Urinary bladder (tissue), 4 donors: ENCODE data around the gene TMC5. TPM values are rescaled to one million over a fixed set of nuclear protein-coding genes. Genes with fewer than 3 reads are reported as not detected.

ENCODE experiments used
- DNase-seq: peaks from one replicate; pipeline ENCODE4 v3.0.0-alpha.2; 2015; ENCODE audit errors: extremely low spot score
- H3K27ac ChIP-seq: one replicate; pipeline ENCODE4 v1.5.1; 2013; ENCODE audit warnings: low read depth, mild to moderate bottlenecking, moderate library complexity
- H3K36me3 ChIP-seq: one replicate; pipeline ENCODE4 v1.6.1; 2013; ENCODE audit warnings: mild to moderate bottlenecking, moderate library complexity; ENCODE audit not compliant: insufficient read depth
- H3K4me1 ChIP-seq: one replicate; pipeline ENCODE4 v1.6.1; 2013; ENCODE audit warnings: mild to moderate bottlenecking, moderate library complexity; ENCODE audit not compliant: insufficient read depth
- H3K4me3 ChIP-seq: one replicate; pipeline ENCODE4 v1.5.1; 2013; ENCODE audit warnings: low read depth, low read length
- WGBS: extraction: QIAGEN DNeasy Blood & Tissue Kit; methylation state at CpG from one replicate; pipeline ENCODE4 v1.1.7; 2013; 5-methylcytosine and 5-hydroxymethylcytosine counted together
- polyA plus RNA-seq: library from polyadenylated mRNA; stranded (reverse); fragments of 200-250 nt; gene quantifications from one replicate; pipeline ENCODE4 v1.2.3, GENCODE V29; 2013
- total RNA-seq: library from RNA; depleted of rRNA; stranded (reverse); fragments of >200 nt; gene quantifications from one replicate; pipeline ENCODE4 v1.2.3, GENCODE V29; 2014
- donor health status: healthy with polysubstance abuse.
- donor health status: healthy.

Gene TMC5
- total and polyA plus RNA-seq, 2 donors, result 0.05 to 0.32 TPM

GRCh38 chr16:19513377-19514053, 95.8 kb downstream of the TMC5 start:
- H3K27ac ChIP-seq, result no peak overlapping the region
- H3K36me3 ChIP-seq, result no peaks in the 10 kb centered on the region
- H3K4me1 ChIP-seq, result no peaks in the 10 kb centered on the region
- WGBS, result 87% methylated on average over 4 of the region's 4 CpGs
- H3K4me3 ChIP-seq, result no peak overlapping the region
- no peak for DNase-seq

- no peaks in the 10 kb centered on the region for H3K4me1 ChIP-seq
- no peak for DNase-seq
- no peak overlapping the region for H3K4me3 ChIP-seq
- 93% methylated on average over 2 of the region's 2 CpGs for WGBS
- H3K36me3 ChIP-seq, result no peaks in the 10 kb centered on the region
- H3K27ac ChIP-seq, result no peak overlapping the region
Observed at GRCh38 chr16:19515757-19516156, 98.1 kb downstream of the TMC5 start.

- H3K27ac ChIP-seq, result no peak overlapping the region
- no peak for DNase-seq
- H3K4me1 ChIP-seq, result no peaks in the 10 kb centered on the region
- 71% methylated on average over 8 of the region's 8 CpGs for WGBS
- no peak overlapping the region for H3K4me3 ChIP-seq
- H3K36me3 ChIP-seq, result no peaks in the 10 kb centered on the region
Observed at GRCh38 chr16:19517424-19518089, 99.9 kb downstream of the TMC5 start.

- no peak overlapping the region for H3K4me3 ChIP-seq
- WGBS, result 61% methylated on average over 2 of the region's 2 CpGs
- H3K36me3 ChIP-seq, result no peaks in the 10 kb centered on the region
- H3K4me1 ChIP-seq, result no peaks in the 10 kb centered on the region
- no peak for DNase-seq
- no peak overlapping the region for H3K27ac ChIP-seq
Observed at GRCh38 chr16:19518388-19518787, 100.7 kb downstream of the TMC5 start.

GRCh38 chr16:19520861-19521331, 103.2 kb downstream of the TMC5 start:
- DNase-seq, result no peak
- Histone ChIP-seq H3K4me3 (peak overlapping the region; percentile 71), H3K36me3 (no peaks in the 10 kb centered on the region), H3K4me1 (no peaks in the 10 kb centered on the region), H3K27ac (peak overlapping the region; percentile 16)
- WGBS, result 6% methylated on average over 8 of the region's 8 CpGs

- DNase-seq, result peak; percentile 86
- Histone ChIP-seq H3K36me3 (no peaks in the 10 kb centered on the region), H3K27ac (peak within 1 kb of the TSS; percentile 85), H3K4me1 (no peaks in the 10 kb centered on the region), H3K4me3 (peak within 1 kb of the TSS; percentile 71)
- under 1% methylated on average over 62 of the region's 62 CpGs for WGBS
Observed at GRCh38 chr16:19521471-19522396, 104.1 kb downstream of the TMC5 start, which contains the start of gene GDE1. Gene GDE1 (minus strand): TSS chr16:19522098. CDS start chr16:19521964, 134 bp downstream.

GRCh38 chr16:19522397-19522732, 104.7 kb downstream of the TMC5 start:
- no peak overlapping the region for H3K27ac ChIP-seq
- no peak for DNase-seq
- no peaks in the 10 kb centered on the region for H3K4me1 ChIP-seq
- no peaks in the 10 kb centered on the region for H3K36me3 ChIP-seq
- 35% methylated on average over 5 of the region's 5 CpGs for WGBS
- peak overlapping the region; percentile 71 for H3K4me3 ChIP-seq

GRCh38 chr16:19522760-19523159, 105.1 kb downstream of the TMC5 start:
- no peak overlapping the region for H3K4me3 ChIP-seq
- DNase-seq, result no peak
- H3K36me3 ChIP-seq, result no peaks in the 10 kb centered on the region
- WGBS, result 89% methylated on average over 2 of the region's 2 CpGs
- no peak overlapping the region for H3K27ac ChIP-seq
- no peaks in the 10 kb centered on the region for H3K4me1 ChIP-seq

- no peak overlapping the region for H3K27ac ChIP-seq
Observed at GRCh38 chr16:19523184-19523558, 105.5 kb downstream of the TMC5 start.

GRCh38 chr16:19523559-19524355, 106.1 kb downstream of the TMC5 start, which contains the start of gene CCP110:
Gene CCP110 (plus strand): TSS chr16:19523942. CDS start chr16:19527882, 3,940 bp downstream.
- WGBS, result under 1% methylated on average over 51 of the region's 51 CpGs
- Histone ChIP-seq H3K4me1 (no peaks in the 10 kb centered on the region), H3K27ac (no peak within 1 kb of the TSS)

More at GRCh38 chr16:19523184-19523558, 105.5 kb downstream of the TMC5 start:
- H3K4me1 ChIP-seq, result no peaks in the 10 kb centered on the region
- WGBS, result 77% methylated on average over 18 of the region's 18 CpGs
- no peaks in the 10 kb centered on the region for H3K36me3 ChIP-seq
- DNase-seq, result no peak
- no peak overlapping the region for H3K4me3 ChIP-seq

GRCh38 chr16:19524356-19524615, 106.6 kb downstream of the TMC5 start:
- peaks cover 2% of the 10 kb centered on the region for H3K36me3 ChIP-seq
- no peak for DNase-seq
- H3K4me1 ChIP-seq, result no peaks in the 10 kb centered on the region
- WGBS, result under 1% methylated on average over 11 of the region's 11 CpGs
- H3K4me3 ChIP-seq, result peak overlapping the region; percentile 93
- no peak overlapping the region for H3K27ac ChIP-seq

More at GRCh38 chr16:19523559-19524355, 106.1 kb downstream of the TMC5 start, which contains the start of gene CCP110:
- DNase-seq, result peak; percentile 96
- peaks cover 2% of the 10 kb centered on the region for H3K36me3 ChIP-seq
- H3K4me3 ChIP-seq, result peak within 1 kb of the TSS; percentile 93

GRCh38 chr16:19524616-19525384, 107.1 kb downstream of the TMC5 start:
- Histone ChIP-seq H3K36me3 (peaks cover 2% of the 10 kb centered on the region), H3K4me1 (no peaks in the 10 kb centered on the region), H3K4me3 (peak overlapping the region; percentile 93), H3K27ac (no peak overlapping the region)
- no peak for DNase-seq
- 8% methylated on average over 19 of the region's 19 CpGs for WGBS
